Fibroblast of upper back skin (primary cell): ENCODE data around the gene YWHAG.
"Not testable (repeated sequence)": the region's sequence is repeated elsewhere in the genome, so short reads cannot be mapped to it uniquely, and the experiment has no call there.

Experiments used
- DNase-seq: peaks from one replicate; pipeline ENCODE4 v3.0.0-alpha.2; 2013

The YWHAG gene

DNA sequence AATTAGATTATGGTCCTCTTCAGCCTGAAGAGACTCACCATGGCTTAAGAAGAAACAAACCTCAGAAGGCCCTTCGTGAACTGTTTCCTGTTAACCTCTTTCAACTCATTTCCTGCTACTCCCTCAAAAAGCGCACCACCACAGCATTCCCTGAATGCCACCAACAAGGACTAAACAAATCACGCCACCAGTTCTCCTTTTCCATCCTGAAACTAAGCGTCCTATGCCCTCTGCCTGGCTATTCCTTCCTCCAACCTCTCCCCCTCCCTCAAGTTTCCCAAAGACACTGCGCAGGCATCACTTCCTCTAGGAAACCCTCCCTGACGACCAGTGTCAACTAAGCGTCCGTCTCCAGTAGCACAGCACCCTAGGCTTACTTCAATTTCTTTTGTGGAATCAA is 12.0 kb downstream of the YWHAG start:
- no peak for DNase-seq

DNA sequence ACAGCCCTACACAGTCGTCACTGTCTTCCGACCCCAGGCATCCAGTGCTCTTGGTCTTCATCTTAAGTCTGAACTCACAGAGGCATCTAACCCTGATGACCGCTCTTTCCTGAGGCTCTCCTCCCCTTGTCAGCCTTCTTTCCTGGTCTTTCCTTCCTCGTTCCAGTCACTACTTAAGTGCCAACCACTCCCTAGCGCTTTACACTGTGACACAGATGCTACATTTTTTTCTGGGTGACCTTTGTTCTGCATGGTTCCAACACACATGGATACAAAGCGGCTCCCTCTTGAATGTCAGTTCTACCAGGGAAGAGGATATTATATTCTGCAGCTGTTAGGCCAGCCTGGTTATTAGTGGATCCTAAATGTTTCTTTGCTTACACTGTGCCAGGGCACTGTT is 12.7 kb downstream of the YWHAG start:
- no peak for DNase-seq

DNA sequence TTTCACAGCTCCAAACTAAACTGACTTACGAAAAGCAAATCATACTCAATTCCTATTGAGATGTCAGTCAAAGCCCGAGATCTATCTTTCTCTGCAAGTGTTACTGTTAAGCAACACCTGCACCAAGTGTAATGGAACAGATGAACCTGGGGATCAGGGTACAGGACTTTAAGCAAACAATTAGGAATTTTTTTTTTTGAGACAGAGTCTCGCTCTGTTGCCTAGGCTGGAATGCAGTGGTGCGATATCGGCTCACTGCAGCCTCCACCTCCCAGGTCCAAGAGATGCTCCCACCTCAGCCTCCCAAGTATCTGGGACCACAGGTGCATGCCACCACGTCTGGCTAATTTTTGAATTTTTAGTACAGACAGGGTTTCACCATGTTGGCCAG is 14.9 kb downstream of the YWHAG start:
- no peak for DNase-seq

DNA sequence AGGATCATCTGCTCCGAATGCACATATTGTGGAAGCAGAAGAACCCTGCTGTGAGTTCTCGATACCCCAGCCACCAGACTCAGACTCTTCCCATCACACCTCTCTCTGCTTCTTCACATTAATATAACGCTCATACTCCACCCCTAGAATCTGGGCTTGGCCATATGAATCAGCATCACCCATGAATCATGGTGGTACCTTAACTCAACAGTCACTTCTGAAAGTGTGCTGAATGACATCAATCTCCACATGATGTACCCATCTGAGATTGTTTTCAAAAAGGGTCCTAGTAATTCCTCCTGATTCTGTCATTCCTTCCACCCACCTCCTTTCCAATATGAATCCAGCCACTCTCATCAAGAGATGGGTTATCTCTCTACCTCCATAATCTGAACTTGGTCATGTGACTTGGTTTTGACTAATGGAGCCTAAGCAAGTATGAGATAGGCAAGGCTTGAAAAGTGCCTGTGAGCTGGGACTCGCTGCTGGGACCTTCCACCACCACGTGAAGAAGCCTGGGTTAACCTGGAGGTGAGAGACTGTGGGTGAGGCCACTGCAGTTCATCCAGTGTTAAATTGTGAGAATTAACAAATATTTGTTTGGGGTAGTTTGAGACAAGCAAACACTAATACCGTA is 15.4 kb downstream of the YWHAG start:
- no peak for DNase-seq

DNA sequence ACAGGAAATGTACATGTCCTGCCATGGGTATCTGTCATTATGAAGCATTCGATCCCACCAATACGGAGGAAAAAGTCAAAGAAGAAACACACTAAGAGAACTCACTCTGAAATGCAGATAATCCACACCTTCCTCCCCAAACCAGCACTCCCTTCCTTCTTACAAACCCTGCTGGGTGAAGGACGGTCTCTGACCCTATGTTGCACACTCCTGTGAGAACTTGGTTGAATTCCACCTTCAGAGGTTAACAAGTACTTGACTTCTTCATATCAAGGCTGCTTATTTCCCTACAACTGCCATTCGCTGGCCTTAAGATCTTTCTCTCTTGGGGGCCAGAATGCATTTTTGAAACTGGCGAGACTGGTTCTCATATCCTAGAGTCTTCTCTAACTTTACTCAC is 16.6 kb downstream of the YWHAG start:
- DNase-seq, result no peak

DNA sequence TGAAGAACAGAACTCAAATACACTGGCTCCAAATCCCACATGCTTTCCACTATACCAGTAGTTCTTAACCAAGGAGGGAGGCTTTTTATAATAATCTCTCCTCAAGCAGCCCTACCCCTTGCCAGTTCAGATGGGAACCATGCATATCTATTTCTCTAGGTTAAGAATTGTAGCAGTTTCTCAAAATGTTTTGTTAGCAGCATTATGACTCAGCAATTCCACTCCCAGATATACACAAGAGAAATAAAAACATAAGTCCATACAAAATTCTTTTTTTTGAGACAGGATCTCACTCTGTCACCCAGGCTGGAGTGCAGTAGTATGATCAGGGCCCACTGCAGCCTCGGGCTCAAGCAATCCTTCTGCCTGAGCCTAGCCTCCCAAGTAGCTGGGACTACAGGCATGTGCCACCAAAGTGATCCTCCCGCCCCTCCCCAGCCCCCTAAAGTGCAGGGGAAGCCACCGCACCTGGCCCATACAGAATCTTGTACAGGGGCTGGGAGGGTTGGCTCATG is 18.1 kb downstream of the YWHAG start:
- DNase-seq, result peak; percentile 51

DNA sequence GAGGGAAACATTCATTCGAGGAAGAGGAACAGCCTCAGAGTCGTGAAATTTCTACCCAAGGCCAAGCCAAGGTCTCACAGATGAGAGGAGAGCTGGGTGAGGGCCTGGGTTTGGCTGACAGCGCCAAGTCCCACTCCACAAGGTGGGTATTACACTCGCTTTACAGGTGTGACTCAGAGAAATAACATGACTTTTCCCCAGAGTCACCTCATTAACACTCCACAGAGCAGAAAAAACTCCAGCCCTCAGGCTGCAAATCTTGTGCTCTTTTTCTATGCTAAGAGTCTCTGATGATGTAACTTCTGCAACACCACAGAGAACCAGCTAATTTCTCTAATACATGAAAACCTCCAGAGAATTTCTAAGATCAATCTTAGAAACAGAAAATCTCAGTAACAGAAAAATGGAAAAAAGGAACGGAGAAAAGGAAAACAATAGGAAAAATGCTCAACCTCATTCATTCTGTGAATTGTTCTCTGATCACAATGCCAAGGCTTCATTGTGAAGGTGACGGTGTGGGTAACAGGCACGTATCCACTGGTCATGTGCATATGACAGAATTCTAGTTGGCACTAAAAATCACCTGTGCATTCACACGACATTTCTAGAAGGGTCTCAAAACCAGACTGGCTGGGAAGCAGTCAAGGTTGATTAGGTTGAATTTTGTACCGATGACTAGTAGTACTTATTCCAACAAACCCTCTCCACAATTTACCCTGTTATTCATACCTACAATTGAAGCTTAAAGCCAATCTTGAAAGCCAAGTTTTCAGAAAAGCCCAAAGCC is 20.3 kb downstream of the YWHAG start:
- DNase-seq, result no peak

DNA sequence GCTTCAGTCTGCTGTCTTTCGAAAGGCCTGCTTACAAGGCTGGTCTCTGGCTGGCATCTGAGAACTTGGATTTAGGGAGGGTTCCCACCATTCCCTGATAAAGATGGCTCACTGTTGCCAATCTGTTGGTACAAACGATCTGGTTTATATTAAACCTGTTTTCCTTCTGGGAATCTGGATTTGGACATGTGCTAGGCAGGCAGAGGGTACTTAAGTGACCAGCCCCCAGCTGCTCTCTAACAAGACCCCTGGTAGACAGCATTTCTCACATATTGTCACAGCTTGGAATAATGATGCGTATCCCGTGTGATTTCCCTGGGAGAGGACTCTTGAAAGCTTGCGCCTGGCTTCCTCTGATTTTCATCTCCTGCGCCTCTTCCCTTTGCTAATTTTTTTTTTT is 21.6 kb downstream of the YWHAG start:
- no peak for DNase-seq

DNA sequence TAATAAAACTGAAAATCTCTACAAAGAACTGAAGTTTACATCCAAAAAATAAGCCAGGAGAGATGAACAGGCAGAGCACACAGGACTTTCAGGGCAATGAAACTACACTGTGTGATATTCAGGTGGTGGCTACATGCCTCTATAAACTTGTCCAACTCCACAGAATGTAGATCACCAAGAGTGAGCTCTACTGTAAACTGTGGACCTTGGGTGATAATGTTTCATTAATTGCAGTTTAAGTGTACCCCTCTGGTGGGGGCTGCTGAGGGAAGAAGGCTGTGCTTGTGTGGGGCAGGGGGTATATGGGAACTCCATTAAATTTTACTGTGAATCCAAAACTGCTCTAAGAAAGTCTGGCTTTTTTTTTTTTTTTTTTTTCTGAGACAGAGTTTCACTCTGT is 22.7 kb downstream of the YWHAG start:
- no peak for DNase-seq

DNA sequence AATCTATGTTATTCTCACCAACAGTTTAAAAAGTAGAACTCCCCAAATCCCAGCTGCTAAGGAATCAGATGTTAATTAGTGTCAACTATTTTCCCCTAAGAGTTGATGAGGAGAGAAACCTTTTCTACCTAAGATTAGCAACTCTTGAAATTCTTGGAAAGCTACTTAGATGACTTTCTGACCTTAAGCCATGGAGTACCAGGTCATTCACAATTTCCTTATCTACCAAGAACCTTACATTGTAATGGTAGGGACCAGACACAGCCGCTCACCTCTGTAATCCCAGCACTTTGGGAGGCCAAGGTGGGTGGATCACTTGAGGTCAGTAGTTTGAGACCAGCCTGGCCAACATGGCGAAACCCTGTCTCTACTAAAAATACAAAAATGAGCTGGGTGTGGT is 23.4 kb downstream of the YWHAG start:
- not testable (repeated sequence) for DNase-seq

DNA sequence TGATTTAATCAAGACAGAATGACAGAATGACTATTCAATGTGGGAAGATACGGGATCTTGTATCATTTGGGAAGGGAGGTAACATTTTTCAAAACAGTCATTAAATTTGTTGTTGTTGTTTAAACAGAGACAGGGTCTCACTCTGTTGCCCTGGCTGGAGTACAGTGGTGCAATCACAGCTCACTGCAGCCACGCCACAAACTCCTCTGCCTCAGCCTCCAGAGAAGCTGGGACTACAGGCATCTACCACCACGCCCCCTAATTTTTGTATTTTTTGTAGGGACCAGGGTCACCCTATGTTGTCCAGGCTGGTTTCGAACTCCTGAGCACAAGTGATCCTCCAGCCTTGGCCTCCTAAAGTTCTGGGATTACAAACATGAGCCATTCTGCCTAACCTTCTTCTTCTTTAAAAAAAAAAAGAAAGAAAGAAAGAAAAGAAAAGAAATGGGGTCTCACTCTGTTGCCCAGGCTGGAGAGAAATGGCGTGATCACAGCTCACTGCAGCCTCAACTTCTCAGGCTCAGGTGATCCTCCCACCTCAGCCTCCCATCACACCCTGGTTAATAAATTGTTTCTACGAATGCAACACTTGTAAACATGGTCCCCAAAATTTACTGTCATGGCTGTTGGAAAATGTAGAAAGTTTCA is 24.3 kb downstream of the YWHAG start:
- DNase-seq, result no peak

DNA sequence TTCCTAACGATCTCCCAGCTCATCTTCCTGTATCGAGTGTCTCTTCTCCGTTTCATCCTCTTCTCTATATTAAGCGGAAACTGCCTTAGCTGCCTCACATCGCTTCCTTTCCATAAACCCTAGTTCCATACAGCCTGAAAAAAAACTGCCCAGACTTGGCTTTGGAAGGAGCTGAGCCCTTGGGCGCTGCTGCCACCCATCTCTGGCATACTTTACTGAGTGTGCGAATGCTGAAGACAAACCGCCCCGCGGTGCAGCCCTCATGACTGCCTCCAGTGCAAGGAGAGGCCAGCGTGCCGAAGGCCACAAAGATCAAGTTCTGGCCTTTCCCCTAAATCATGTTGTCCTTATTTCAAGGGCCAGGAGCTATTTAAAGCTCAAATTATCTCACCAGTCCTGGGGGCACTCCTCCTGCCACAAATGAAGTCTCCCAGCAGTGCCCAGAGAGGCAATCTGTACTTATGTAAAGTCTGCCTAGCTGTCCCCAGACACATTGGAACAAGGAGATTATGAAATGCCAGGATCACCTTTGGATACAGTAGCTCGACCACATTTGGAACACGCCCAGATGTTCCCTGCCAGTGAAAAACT is 25.2 kb downstream of the YWHAG start:
- no peak for DNase-seq

DNA sequence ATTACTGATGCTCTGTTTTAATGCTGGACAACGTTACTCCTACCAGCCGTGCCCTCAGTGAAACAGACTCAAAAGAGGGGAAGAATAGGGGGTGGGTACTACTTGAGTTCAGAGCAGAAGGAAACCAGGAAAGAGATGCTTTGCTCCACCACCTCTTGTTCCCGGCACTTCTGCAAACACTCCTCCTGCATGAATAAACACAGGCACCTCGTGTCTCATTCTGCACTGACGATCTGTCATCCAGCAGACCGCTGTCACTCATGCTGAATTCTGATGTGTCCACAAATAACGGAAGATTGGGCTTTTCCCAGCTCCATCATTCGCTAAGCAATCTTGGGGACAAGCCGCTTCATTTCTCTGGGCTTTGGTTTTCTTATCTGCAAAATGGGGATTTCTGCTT is 26.7 kb downstream of the YWHAG start:
- DNase-seq, result no peak

DNA sequence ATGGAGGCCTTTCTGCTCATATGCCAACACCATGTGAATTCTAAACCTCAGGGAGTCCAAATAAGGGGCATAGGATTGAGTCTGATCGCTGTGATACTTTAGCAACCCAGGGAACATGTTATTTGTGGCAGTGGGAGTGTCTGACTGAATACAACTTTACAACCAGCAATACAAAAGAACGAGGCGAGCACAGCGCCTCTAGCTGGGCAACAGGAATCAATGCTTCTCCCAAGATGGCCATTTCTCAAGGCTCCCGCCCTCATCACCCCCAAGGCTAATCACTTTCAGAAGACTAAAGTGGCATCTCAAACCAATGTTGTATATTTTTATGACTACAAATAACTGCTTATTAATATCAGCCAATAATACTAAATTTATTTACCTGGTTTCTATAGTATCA is 28.1 kb downstream of the YWHAG start:
- no peak for DNase-seq

DNA sequence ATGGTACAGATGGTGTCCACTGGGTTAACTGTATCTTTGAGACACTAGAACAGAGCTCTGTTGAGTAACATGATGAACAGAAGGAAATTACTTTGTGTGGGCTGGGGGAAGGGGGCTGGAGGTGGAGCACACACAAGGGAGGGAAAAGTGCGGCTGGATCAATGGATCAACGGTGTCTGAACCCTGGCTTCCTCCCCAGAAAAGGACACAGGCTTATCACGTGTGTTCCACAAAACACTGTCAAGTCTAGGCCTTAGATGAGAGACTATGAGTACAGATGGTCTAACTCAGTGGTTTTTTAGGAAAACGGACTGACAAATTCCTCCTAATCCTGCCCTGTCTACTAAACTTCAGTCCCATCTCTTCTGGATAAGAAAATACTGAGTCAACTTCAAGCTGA is 28.5 kb downstream of the YWHAG start:
- DNase-seq, result no peak

DNA sequence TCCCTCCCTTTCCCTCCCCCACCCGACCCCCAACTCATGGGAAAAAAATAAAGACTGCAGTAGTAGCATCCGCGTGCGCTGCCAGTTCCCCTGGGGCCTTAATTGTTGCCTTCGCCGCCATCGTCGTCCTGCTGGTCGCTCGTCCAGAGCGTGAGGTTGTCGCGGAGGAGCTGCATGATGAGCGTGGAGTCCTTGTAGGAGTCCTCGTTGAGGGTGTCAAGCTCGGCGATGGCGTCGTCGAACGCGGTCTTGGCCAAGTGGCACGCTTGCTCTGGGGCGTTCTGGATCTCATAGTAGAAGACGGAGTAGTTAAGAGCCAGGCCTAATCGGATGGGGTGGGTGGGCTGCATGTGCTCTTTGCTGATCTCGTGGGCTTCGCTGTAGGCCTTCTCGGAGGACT is 29.3 kb downstream of the YWHAG start:
- DNase-seq, result no peak

DNA sequence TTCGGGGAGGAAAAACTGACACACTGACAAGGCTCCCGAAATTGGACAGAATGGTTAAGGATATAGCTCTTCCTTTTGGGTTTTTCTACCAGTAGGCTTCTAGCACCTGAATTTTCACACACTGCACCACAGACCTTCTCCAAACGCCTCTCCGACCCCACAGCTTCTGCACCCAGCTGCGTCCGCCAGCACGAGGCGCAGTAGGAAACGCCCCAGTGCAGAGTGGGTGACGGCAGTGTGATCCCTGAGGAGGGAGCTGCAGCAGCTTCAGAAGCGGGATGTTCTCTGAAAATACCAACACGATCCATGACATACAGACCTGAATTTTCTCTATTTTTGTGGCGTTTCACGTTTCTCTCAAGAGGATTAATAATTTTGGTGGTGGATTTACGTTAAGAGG is 30.4 kb downstream of the YWHAG start:
- DNase-seq, result no peak

DNA sequence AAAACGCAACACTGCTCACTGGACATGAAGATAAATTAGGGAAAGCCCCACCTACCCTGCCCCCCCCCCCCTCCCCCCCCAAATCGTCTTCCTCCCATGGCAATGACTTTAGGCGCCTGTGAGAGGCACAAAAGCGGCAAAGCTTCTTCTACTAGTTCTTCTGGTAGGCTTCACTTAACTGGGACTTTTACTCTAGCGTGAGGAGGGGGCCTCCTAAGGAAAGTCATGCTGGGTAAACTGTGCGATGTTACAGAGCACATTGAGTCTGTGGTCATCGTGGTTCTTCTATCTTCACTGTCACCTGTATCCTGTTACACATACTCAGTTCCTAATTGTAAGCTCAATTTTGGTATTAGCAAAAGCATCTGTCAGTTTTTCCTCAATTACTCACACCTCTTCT is 31.2 kb downstream of the YWHAG start:
- no peak for DNase-seq

DNA sequence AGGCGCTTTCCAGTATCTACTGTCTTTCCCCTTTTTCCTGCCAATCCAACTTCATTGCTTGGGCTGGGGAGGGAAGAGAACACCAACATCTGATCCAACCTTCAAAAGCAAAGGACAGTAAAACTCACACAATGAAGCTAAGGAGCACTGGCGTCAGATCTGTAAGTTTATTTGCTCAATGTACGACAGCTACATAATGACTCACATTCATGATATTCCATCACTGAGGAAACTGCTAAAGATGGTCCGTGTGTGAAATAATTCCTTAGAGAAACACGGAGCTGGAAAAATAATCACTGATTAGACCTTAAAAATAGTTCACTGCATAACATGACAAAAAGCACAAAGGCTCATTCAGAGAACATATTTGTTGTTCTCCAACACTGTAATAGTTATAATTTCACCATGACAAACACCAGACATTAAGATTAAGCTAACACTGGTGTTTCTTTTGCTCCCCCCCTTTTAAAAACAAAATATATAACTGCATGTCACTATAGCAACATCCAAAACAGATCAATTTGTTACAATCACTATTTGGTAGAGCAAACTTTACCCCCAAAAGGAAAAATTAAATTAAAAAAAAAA is 32.1 kb downstream of the YWHAG start:
- DNase-seq, result no peak

DNA sequence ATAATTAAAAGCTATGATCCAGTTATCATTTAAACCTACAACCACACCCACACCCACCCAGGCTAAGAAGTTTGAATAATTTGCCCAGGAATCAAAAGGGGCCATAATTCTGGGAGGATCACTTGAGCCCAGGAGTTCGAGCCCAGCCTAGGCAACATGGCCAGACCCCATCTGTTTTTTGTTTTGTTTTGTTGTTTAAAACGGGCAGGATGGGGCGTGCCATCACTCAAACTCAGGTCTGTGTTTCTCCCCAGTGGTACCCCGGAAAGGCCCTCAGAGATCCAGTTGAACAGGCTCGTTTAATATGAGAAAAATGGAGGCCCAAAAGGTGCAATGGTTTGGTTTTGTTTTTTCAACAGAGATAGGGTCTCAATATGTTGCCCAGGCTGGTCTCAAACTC is 33.0 kb downstream of the YWHAG start:
- no peak for DNase-seq

DNA sequence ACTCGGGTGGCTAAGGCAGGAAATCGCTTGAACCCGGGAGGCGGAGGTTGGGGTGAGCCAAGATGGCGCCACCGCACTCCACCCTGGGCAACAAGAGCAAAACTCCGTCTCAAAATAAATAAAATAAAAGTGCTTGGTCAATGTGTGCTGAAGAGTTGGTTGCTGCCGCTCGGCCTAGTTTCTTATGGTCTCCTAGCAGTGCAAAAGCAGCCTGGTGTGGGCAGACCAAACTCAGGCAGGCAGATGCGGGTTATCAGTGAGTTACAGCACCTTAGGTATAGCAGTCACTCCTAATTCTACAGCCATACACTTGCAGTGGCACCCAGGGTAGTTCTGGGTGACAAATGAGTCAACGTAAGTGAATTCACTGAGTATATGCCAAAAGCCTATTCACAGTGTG is 33.7 kb downstream of the YWHAG start:
- DNase-seq, result no peak

DNA sequence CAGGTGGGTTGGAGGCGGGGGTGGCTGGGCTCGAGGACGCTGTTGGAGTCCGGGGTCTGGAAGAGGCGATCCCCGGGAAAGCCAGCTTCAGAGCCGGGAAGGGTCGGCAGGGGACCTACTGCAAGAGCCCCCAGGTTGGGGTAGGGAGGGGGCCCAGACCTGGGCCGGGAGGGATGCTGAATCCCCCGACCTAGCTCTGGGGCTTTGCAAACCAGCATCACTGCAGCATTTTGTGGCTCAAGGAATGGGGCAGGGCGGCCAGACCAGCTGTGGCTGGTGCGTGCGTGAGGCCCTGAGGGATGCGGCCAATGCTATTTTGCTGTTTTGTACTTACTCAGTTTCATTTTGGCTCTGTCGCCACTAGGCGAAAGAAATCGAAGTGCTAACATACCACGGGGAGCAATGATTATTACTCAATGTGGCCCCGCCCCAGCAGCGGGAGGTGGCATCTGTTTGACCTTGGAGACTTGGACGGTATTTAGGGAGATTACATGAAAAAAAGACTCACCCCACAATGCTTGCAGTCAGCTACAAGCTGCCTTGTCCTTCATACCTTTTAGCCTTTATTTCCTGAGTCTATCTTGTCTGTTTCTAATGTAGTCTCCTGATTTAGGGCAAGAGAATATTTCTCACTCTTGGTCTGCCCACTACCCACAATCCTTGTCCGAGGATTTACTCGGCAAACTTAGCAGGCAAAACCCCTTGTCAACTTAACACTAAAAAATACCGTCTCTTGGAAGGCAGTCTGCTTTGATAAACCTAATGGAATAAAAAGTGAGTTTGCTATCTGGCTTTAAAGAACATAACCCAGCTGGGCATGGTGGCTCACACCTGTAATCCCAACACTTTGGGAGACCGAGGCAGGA is 40.1 kb downstream of the YWHAG start:
- peak; percentile 86 for DNase-seq
